Measurements from ENCODE around the gene ERC2.

DNA sequence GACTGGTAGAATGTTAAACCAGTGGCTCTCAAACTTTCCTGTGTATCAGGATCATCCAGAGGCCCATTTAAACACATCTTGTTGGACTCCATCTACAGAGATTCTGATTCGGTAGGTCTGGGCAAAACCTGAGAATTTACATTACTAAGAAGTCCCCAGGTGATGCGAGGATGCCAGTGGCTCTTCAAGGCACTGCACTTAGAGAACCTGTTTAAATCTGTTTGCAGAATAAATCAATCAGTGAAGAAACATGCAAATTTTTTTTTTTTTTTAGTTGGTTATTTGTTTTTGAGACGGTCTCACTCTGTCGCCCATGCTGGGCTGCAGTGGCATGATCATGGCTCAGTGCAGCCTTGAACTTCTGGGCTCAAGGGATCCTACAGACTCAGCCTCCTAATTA is 863.4 kb downstream of the ERC2 start:
- TF ChIP-seq, protein P1, sequence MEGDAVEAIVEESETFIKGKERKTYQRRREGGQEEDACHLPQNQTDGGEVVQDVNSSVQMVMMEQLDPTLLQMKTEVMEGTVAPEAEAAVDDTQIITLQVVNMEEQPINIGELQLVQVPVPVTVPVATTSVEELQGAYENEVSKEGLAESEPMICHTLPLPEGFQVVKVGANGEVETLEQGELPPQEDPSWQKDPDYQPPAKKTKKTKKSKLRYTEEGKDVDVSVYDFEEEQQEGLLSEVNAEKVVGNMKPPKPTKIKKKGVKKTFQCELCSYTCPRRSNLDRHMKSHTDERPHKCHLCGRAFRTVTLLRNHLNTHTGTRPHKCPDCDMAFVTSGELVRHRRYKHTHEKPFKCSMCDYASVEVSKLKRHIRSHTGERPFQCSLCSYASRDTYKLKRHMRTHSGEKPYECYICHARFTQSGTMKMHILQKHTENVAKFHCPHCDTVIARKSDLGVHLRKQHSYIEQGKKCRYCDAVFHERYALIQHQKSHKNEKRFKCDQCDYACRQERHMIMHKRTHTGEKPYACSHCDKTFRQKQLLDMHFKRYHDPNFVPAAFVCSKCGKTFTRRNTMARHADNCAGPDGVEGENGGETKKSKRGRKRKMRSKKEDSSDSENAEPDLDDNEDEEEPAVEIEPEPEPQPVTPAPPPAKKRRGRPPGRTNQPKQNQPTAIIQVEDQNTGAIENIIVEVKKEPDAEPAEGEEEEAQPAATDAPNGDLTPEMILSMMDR (conservative IDR thresholded peaks at IDR 0.05; ENCODE audit: low read depth, low read length) = no peak
- TF ChIP-seq EZH2 (IDR thresholded peaks at IDR 0.05; ENCODE audit: low read length, unreplicated experiment) (no peak), EZH2phosphoT487 (IDR thresholded peaks at IDR 0.05; ENCODE audit: borderline replicate concordance, low read length) (no peak)

Measured in PC-3 (cell line).